ENCODE measurements around the gene IFT122.
"Not testable (repeated sequence)": the region's sequence is repeated elsewhere in the genome, so short reads cannot be mapped to it uniquely, and the experiment has no call there.

IFT122 gene

GRCh38 chr3:129410971-129411370, 29.1 kb upstream of the IFT122 start:
- Mint-ChIP-seq H3K4me3 (no peak overlapping the region), H3K4me1 (ENCODE audit: low read depth) (no peaks in the 10 kb centered on the region), H3K36me3 (ENCODE audit: low read depth) (no peaks in the 10 kb centered on the region), H3K27me3 (no peaks in the 10 kb centered on the region), H3K9me3 (no peaks in the 10 kb centered on the region), H3K27ac (no peak overlapping the region)

GRCh38 chr3:129412542-129413198, 27.4 kb upstream of the IFT122 start:
- Mint-ChIP-seq H3K4me1 (ENCODE audit: low read depth) (no peaks in the 10 kb centered on the region), H3K9me3 (no peaks in the 10 kb centered on the region), H3K27me3 (no peaks in the 10 kb centered on the region), H3K4me3 (no peak overlapping the region), H3K36me3 (ENCODE audit: low read depth) (no peaks in the 10 kb centered on the region), H3K27ac (no peak overlapping the region)

GRCh38 chr3:129413238-129413637, 26.8 kb upstream of the IFT122 start:
- not testable (repeated sequence) for H3K4me1 Mint-ChIP-seq (ENCODE audit: low read depth); H3K9me3 Mint-ChIP-seq; H3K4me3 Mint-ChIP-seq; H3K27me3 Mint-ChIP-seq; H3K36me3 Mint-ChIP-seq (ENCODE audit: low read depth); H3K27ac Mint-ChIP-seq

- Mint-ChIP-seq H3K36me3 (ENCODE audit: low read depth) (no peaks in the 10 kb centered on the region), H3K4me1 (ENCODE audit: low read depth) (no peaks in the 10 kb centered on the region), H3K4me3 (no peak overlapping the region), H3K27me3 (no peaks in the 10 kb centered on the region), H3K9me3 (no peaks in the 10 kb centered on the region), H3K27ac (no peak overlapping the region)
These were observed 26.1 kb upstream of the IFT122 start for GRCh38 chr3:129413687-129414506.

GRCh38 chr3:129415378-129415777, 24.6 kb upstream of the IFT122 start:
- no peaks in the 10 kb centered on the region for H3K9me3 Mint-ChIP-seq
- no peaks in the 10 kb centered on the region for H3K4me1 Mint-ChIP-seq (ENCODE audit: low read depth)
- no peak overlapping the region for H3K27ac Mint-ChIP-seq
- no peak overlapping the region for H3K4me3 Mint-ChIP-seq
- no peaks in the 10 kb centered on the region for H3K36me3 Mint-ChIP-seq (ENCODE audit: low read depth)
- no peaks in the 10 kb centered on the region for H3K27me3 Mint-ChIP-seq

GRCh38 chr3:129415830-129416229, 24.2 kb upstream of the IFT122 start:
- Mint-ChIP-seq H3K4me1 (ENCODE audit: low read depth) (no peaks in the 10 kb centered on the region), H3K27ac (no peak overlapping the region), H3K27me3 (no peaks in the 10 kb centered on the region), H3K4me3 (no peak overlapping the region), H3K9me3 (no peaks in the 10 kb centered on the region), H3K36me3 (ENCODE audit: low read depth) (no peaks in the 10 kb centered on the region)

- H3K4me3 Mint-ChIP-seq, result no peak overlapping the region
- no peaks in the 10 kb centered on the region for H3K4me1 Mint-ChIP-seq (ENCODE audit: low read depth)
- no peak overlapping the region for H3K27ac Mint-ChIP-seq
- no peaks in the 10 kb centered on the region for H3K27me3 Mint-ChIP-seq
- no peaks in the 10 kb centered on the region for H3K36me3 Mint-ChIP-seq (ENCODE audit: low read depth)
- H3K9me3 Mint-ChIP-seq, result no peaks in the 10 kb centered on the region
These were observed 23.6 kb upstream of the IFT122 start for GRCh38 chr3:129416415-129416814.

GRCh38 chr3:129417326-129417725, 22.7 kb upstream of the IFT122 start:
- H3K27me3 Mint-ChIP-seq, result no peaks in the 10 kb centered on the region
- H3K27ac Mint-ChIP-seq, result no peak overlapping the region
- H3K4me3 Mint-ChIP-seq, result no peak overlapping the region
- no peaks in the 10 kb centered on the region for H3K9me3 Mint-ChIP-seq
- H3K4me1 Mint-ChIP-seq (ENCODE audit: low read depth), result no peaks in the 10 kb centered on the region
- H3K36me3 Mint-ChIP-seq (ENCODE audit: low read depth), result no peaks in the 10 kb centered on the region

- no peaks in the 10 kb centered on the region for H3K9me3 Mint-ChIP-seq
- no peaks in the 10 kb centered on the region for H3K27me3 Mint-ChIP-seq
- H3K36me3 Mint-ChIP-seq (ENCODE audit: low read depth), result no peaks in the 10 kb centered on the region
- H3K4me3 Mint-ChIP-seq, result no peak overlapping the region
- no peaks in the 10 kb centered on the region for H3K4me1 Mint-ChIP-seq (ENCODE audit: low read depth)
- H3K27ac Mint-ChIP-seq, result no peak overlapping the region
These were observed 21.7 kb upstream of the IFT122 start for GRCh38 chr3:129418041-129418973.

- no peaks in the 10 kb centered on the region for H3K27me3 Mint-ChIP-seq
- H3K4me1 Mint-ChIP-seq (ENCODE audit: low read depth), result peaks cover 8% of the 10 kb centered on the region
- H3K36me3 Mint-ChIP-seq (ENCODE audit: low read depth), result no peaks in the 10 kb centered on the region
- no peak overlapping the region for H3K27ac Mint-ChIP-seq
- H3K4me3 Mint-ChIP-seq, result no peak overlapping the region
- H3K9me3 Mint-ChIP-seq, result no peaks in the 10 kb centered on the region
These were observed 20.5 kb upstream of the IFT122 start for GRCh38 chr3:129419476-129419875.

- Mint-ChIP-seq H3K27ac (no peak overlapping the region), H3K27me3 (no peaks in the 10 kb centered on the region), H3K4me3 (no peak overlapping the region), H3K9me3 (no peaks in the 10 kb centered on the region), H3K4me1 (ENCODE audit: low read depth) (peaks cover 19% of the 10 kb centered on the region), H3K36me3 (ENCODE audit: low read depth) (no peaks in the 10 kb centered on the region)
These were observed 18.7 kb upstream of the IFT122 start for GRCh38 chr3:129421236-129421883.

GRCh38 chr3:129421988-129422745, 17.9 kb upstream of the IFT122 start:
- Mint-ChIP-seq H3K27ac (no peak overlapping the region), H3K4me1 (ENCODE audit: low read depth) (peaks cover 19% of the 10 kb centered on the region), H3K36me3 (ENCODE audit: low read depth) (no peaks in the 10 kb centered on the region), H3K9me3 (no peaks in the 10 kb centered on the region), H3K27me3 (no peaks in the 10 kb centered on the region), H3K4me3 (no peak overlapping the region)

GRCh38 chr3:129422897-129423296, 17.1 kb upstream of the IFT122 start:
- no peaks in the 10 kb centered on the region for H3K36me3 Mint-ChIP-seq (ENCODE audit: low read depth)
- peaks cover 23% of the 10 kb centered on the region for H3K4me1 Mint-ChIP-seq (ENCODE audit: low read depth)
- H3K4me3 Mint-ChIP-seq, result no peak overlapping the region
- H3K27ac Mint-ChIP-seq, result no peak overlapping the region
- H3K9me3 Mint-ChIP-seq, result no peaks in the 10 kb centered on the region
- H3K27me3 Mint-ChIP-seq, result no peaks in the 10 kb centered on the region

- H3K27ac Mint-ChIP-seq, result peak overlapping the region; percentile 6
- peaks cover 6% of the 10 kb centered on the region for H3K36me3 Mint-ChIP-seq (ENCODE audit: low read depth)
- H3K4me1 Mint-ChIP-seq (ENCODE audit: low read depth), result peaks cover 38% of the 10 kb centered on the region
- H3K27me3 Mint-ChIP-seq, result no peaks in the 10 kb centered on the region
- H3K4me3 Mint-ChIP-seq, result no peak overlapping the region
- H3K9me3 Mint-ChIP-seq, result no peaks in the 10 kb centered on the region
These were observed 15.7 kb upstream of the IFT122 start for GRCh38 chr3:129424185-129424841.

Measured in stimulated activated naive CD8-positive, alpha-beta T cell treated with anti-CD3 and anti-CD28 coated beads, Interleukin-15, Interleukin-2, amounts not matched to agents 100 ng/mL and 50 ng/mL, for 24 hours (primary cell).